NCI-H226 (cell line): ENCODE data around the gene TMEM183A.

ENCODE experiments used
- DNase-seq: peaks from one replicate; pipeline ENCODE4 v3.0.0-alpha.2; 2015

The TMEM183A gene

GRCh38 chr1:203031467-203031866 is 24.3 kb downstream of the TMEM183A start:
- no peak for DNase-seq

DNA sequence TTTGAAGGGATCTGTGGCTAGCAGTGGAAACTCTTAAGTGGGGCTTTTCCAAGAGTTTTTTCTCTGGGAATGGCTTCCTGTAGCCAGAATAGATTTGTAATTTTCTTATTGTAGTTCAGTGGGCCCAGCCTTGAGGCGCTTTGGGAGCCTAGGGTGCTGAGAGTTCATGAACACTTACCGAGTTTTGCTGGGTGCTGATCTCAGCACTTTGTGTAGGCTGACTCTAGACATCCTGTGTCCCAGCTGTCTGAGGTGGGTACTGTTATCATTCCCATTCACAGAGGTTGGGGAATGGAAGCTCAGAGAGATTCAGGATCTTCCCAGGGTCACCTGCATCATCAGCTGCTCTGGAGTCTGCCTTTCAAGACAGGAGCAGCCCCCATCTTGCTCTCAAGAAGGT is 26.1 kb downstream of the TMEM183A start:
- DNase-seq = no peak

DNA sequence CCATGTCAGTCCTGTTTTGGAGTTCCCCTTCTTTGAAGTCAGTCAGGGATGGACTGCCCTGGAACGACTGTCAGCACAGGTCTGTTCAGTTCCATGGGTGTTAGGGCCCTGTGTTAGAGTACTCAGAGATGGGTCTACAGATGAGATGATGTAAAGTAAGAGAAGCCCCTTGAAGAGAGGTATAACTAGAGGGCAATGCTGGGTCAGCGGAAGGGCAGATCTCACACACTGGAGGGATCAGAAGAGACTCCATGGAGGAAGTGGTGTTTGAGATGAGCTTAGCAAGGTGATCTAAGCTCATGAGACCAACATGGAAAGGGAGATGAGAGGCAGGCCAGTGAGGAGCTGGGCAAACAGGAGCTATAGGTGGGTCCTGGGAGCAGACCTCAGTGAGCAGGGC is 26.7 kb downstream of the TMEM183A start:
- no peak for DNase-seq

- no peak for DNase-seq
Observed at GRCh38 chr1:203034422-203035110, 27.4 kb downstream of the TMEM183A start.

DNA sequence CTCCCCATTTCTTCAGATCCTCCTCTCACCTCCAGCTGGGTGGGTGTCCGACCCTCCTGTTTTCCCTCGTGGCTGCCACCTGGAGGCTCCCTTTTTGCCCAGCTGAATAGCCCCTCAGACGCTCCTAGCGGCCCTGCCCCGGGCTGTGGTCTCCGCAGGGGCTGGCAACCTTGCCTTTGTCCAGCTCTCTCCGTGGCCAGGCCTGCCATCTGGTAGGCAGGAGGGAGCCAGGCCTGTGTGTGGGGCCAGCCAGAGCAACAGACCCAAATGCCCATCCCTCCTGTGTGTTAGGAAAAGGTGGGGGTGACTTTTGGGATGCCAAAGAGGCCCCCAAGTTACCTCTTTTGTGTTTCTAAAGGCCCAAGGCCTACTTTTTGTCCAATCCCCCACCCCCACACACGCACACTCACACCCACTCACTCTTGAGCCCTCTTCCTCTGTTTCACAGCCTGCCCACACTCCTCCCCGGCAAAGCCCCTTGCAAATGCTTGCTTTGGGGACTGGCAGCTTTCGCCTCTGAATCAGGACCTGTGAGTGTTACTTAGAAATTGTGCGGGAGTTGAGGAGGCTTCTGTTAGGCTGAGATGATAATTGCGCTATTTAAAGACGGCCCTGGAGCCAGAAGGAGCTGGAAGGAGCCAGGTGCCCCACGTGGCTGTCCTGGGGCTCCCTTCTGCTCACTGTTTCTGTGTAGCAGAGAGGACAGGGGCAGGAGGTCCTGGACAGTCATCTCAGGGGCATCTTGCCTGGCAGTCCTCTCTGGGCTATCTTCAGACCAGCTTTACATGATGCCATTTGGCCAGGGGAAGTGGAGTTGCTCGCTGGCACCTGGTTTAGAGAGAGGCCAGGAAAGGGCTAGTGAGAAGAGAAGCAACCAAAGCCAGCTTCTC is 28.2 kb downstream of the TMEM183A start:
- no peak for DNase-seq

DNA sequence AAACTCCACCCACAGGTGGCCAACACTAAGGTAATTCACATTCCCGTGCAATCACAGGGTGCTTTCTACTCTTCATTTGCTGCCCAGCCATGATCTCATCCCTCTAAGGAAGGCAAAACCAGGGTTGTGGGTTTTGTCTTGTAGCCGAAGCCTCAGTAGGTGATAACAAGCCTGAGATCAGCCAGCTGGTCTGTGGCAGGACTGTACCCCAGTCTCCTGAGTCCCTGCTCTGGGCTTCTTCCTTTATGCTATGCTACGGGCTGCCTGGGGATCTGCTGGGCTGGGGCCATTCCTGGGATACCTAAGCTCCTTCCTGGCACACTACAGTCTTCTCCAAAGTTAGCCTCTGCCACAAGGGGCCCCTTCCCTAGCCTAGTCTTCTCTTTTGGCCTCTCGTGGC is 29.0 kb downstream of the TMEM183A start:
- DNase-seq = peak; percentile 29

DNA sequence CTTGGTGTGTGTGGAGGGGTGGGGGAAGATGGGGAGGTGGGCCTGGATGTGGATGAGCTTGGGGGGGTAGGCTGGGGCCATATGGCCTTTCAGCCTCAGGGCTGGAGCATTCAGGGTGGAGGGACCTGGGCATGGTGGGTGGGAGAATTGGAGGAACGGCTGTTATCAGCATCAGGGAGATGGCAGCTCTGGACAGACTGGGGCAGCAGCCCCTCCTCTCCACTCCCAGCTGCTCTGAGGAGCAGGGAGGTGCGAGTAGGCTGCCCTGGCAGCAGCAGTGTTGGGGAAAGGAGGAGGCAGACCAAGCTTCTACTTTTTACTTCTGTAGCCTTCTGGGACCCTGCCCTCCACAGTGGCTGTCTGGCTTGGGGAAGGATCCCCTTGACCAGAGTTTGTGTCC is 29.4 kb downstream of the TMEM183A start:
- no peak for DNase-seq

DNA sequence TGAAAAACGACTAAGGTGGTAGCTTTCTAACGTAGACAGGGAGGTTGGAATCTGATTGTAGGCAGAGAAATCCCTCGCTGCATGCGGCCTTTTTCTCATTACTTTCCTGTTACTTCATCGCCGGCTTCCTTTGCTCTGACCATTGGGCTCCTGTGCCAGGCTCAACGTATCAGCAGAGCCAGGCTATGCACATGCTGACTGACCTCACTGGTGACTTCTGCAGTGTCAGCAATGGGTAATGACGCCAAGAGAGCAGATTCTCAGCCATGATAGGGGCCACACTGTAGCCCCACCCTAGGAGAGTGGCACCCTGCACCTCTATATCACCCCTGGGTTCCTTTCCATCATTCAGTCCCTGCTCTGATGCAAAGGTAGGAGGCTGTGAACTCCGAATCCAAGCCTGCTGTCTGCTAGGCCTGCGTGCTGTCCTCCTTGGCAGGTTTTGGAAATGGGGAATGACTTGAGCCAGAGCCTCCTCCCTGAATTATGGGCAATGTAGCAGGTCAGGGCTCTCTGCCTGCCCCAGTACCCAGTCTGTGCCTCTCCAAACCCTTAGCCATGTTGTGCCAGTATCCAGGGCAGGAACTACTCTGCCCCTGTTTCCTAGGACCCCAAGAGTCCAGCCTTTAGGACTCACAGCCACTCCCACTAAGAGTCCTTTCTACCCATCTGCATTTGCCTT is 30.5 kb downstream of the TMEM183A start:
- DNase-seq = no peak

DNA sequence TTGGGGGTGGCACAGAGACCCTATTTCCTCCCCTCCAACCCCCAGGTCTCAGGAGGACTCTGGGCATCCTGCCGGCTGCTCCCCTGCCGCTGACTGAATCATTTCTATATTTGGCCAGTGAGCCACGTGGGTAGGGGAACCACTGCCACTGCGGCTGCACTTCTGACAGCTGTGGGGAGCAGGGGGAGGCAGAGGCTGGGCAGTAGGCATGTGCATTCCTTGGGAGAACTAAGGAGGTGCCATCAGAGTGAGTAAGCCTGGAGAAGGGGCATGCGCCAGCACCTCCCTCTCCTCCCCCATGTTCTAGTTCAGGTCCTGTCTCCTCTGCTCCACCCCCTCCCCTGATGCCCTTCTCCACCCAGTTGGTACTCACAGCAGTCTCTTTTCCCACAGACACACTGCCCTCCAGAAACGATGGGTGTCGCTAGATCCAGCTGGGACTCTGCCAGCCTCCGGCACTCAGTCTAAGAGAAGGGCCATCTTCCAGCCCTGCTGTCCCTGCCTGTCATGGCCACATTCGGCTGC is 31.1 kb downstream of the TMEM183A start:
- peak; percentile 98 for DNase-seq

DNA sequence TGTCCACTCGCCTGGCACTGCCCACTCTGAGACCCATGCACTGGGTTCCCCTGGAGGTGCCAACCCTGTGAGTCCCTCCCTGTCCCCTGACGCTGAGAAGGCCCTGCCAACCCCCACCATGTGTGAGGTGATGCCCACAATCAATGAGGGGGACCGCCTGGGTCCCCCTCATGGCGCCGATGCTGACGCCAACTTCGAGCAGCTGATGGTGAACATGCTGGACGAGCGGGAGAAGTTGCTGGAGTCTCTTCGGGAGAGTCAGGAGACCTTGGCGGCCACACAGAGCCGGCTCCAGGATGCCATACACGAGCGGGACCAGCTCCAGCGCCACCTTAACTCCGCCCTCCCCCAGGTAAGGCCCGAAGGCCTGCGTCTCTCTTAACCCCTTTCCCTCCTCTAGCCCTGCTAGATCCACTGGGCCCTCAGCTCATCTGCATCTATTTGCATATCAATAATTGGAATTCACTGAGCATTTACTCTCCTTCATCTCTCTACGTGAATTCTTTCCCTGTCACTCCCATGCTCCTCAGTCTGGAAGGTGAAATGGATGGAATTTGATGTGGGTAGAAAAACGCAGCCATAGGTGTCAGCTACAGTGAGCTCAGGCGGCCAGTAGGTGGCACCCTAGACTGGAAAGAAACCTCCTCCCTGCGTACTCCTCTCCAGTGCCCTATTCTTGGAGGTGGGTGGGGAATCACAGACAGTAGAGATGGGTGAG is 31.9 kb downstream of the TMEM183A start:
- DNase-seq = peak; percentile 77

DNA sequence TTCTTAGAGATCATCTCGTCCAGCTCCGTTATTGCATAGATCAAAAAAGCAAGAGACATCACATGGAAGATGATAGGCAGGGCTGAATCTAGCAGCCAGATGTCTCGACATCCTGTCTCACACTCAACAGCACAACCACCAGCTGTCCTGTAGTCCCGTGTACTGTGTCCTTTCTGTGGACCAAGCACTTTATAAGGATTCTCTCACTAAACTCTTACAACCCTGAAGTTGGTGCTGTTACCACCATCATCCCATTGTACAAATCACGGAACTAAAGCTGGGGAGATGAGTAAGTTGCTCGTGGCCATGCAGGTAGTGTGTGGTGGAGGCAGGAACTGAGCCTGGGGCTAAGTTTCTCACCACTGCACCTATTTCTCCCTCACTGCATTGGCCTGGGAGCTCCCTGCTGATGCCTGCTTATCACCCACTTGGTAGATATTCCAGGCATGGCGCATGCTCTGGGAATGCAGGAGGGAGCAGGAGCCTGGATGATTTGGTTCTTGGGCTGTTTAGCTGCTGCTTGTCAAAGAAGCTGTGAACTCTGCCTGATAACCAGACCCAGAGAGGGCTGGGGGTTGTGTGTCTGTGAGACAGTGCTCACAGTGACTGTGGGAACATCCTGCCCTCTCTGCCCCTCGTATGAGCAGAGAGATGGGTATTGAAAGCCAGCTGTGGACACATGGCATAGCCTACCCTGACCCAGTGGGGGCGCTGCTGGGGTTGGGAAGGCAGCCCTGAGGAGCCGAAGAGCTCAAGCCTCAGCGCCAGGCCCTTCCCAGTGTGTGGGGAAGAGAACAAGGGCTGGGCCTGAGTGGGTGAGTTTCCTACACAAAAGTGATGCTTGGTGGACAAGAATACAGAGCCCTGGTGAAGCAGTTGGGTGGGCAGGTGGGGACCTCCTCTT is 32.7 kb downstream of the TMEM183A start:
- DNase-seq = peak; percentile 97

DNA sequence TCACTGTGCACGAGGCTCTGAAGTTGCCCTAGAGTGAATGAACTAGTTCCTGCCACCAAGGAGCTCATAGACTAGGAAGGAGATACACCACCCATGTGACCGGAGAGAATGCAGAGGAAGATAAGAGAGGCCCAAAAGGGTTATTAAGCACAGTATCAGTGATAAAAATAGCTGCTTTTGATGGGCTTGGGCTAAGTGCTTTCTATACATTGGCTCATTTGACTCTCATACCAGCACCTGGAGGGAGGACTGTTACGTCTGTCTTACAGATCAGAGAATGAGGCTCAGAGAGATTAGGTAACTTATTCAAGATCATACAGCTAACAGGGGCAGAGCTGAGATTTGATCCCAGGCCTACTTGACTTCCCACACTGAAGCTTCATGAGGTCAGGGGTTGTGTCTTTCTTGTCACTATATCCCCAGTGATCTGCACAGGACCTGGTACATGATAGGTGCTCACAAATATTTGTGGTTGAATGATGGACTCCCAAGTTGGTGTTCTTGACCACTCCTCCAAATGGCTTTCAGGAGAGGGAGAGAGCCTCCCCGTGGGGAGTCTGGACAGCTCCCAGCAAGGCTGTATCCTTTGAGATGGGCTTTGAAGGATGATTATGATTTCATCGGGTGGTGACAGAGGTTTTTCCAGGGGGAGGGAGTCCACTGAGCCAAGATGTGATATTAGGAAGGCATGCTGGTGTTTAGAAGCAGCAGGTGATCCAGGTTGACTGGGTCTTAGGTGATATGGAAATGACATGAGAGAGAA is 33.5 kb downstream of the TMEM183A start:
- peak; percentile 25 for DNase-seq

DNA sequence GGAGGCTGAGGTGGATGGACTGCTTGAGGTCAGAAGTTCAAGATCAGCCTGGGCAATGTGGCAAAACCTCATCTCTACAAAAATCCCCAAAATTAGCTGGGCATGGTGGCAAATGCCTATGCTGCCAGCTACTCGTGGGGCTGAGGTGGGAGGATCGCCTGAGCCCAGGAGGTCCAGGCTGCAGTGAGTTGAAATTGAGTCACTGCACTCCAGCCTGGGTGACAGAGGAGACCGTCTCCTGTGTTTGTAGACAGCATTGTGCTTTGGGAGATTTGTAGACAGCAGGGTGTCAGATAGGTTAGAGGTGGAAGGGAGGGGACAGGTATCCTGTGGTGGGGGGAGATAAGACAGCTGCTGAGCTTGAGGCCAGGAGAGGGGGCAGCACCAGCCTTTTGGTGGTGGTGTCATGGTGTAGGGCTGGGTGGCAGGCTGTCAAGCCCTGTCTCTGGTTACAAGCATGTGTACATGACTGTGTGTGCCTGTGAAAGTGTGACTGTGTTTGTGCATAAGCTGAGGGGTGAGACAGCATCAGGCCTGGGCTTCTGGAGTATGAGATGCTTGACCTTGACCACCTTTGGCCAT is 34.3 kb downstream of the TMEM183A start:
- no peak for DNase-seq

GRCh38 chr1:203043830-203044545 is 36.8 kb downstream of the TMEM183A start:
- DNase-seq = no peak

GRCh38 chr1:203044546-203045250 is 37.5 kb downstream of the TMEM183A start:
- DNase-seq = no peak

DNA sequence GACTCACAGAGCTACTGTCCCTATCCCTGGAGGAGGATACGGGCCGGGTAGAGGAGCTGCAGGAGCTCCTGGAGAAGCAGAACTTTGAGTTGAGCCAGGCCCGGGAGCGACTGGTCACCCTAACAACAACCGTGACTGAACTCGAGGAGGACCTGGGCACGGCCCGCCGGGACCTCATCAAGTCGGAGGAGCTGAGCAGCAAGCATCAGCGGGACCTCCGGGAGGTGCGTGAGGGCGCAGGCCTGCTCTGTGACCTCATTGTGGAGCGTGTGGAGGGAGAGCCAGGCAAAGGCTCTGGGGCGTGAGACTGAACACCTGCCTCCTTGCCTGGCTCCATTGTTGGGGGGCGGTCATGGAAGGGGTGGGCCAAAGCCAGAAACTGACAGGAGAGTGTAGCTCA is 38.2 kb downstream of the TMEM183A start:
- no peak for DNase-seq

- DNase-seq = no peak
Observed at GRCh38 chr1:203045821-203046594, 38.8 kb downstream of the TMEM183A start.

- DNase-seq = peak; percentile 90
Observed at GRCh38 chr1:203046984-203047630, 39.9 kb downstream of the TMEM183A start.
